Peyer's patch (tissue), 4 donors: ENCODE results near the gene DNAJC6. TPM values are rescaled to one million over a fixed set of nuclear protein-coding genes. Genes with fewer than 3 reads are reported as not detected.

Experiments used
- DNase-seq, 3 donors: peaks; one replicate each; pipeline ENCODE4 v3.0.0-alpha.2; 2017 to 2019
- H3K27ac ChIP-seq, 4 donors: fragments of 200-600 bp; sonication (generic); one replicate each; pipeline ENCODE4 v1.5.1; 2016 to 2019
- H3K27me3 ChIP-seq, 2 donors: fragments of 200-600 bp; sonication (generic); one replicate each; pipeline ENCODE4 v1.5.1; 2019
- H3K36me3 ChIP-seq, 3 donors: fragments of 200-600 bp; sonication (generic); one replicate each; pipeline ENCODE4 v1.5.1; 2016 to 2019
- H3K4me1 ChIP-seq, 4 donors: fragments of 200-600 bp; sonication (generic); one replicate each; pipeline ENCODE4 v1.5.1; 2016 to 2019
- H3K4me3 ChIP-seq, 4 donors: fragments of 200-600 bp; sonication (generic); 1 replicate in 3 of 4; 2 replicates in 1 of 4; pipeline ENCODE4 v1.5.1; 2016 to 2019; ENCODE audit warnings: mild to moderate bottlenecking in 1 of 4
- H3K9me3 ChIP-seq, 4 donors: fragments of 200-600 bp; sonication (generic); one replicate each; pipeline ENCODE4 v1.5.1; 2016 to 2019; ENCODE audit warnings: mild to moderate bottlenecking in 1 of 4
- CTCF ChIP-seq, 6 experiments: fragments of 450-650 bp in 4 of 6; fragments of 200-600 bp in 2 of 6; sonication (generic) in 1 of 6; IDR thresholded peaks; one replicate each; pipeline ENCODE4 v1.5.1; 2017 to 2019; ENCODE audit warnings: antibody characterized with exemption in 6 of 6, mild to moderate bottlenecking in 3 of 6, moderate library complexity in 1 of 6
- POLR2A ChIP-seq, 2 donors: fragments of 450-650 bp; IDR thresholded peaks; one replicate each; pipeline ENCODE4 v1.5.1; 2017; ENCODE audit warnings: antibody characterized with exemption in 2 of 2, mild to moderate bottlenecking in 2 of 2, moderate library complexity in 2 of 2
- total RNA-seq, 4 donors: library from RNA; depleted of rRNA; stranded (reverse); fragments of >200 nt; gene quantifications; one replicate each; pipeline ENCODE4 v1.1.0, GENCODE V29; 2016

The DNAJC6 gene
- total RNA-seq, 4 donors from 2014 or later = 0.35 to 1.7 (median 0.76) TPM; not detected in 1

- Histone ChIP-seq H3K27me3 (no peaks in the 10 kb centered on the region), H3K36me3 (no peaks in the 10 kb centered on the region), H3K27ac (no peak overlapping the region), H3K9me3 (no peaks in the 10 kb centered on the region), H3K4me3 (peak overlapping the region; percentile 37 to 56 (median 46)), H3K4me1 (peaks cover 0 to 13% (median 0%) of the 10 kb centered on the region in 4 donors)
- no peak for TF ChIP-seq CTCF (IDR thresholded peaks at IDR 0.05)
- TF ChIP-seq POLR2A (IDR thresholded peaks at IDR 0.05) = no peak
- DNase-seq = no peak
Measured at GRCh38 chr1:65265296-65265650, 44.1 kb upstream of the DNAJC6 start.

DNA sequence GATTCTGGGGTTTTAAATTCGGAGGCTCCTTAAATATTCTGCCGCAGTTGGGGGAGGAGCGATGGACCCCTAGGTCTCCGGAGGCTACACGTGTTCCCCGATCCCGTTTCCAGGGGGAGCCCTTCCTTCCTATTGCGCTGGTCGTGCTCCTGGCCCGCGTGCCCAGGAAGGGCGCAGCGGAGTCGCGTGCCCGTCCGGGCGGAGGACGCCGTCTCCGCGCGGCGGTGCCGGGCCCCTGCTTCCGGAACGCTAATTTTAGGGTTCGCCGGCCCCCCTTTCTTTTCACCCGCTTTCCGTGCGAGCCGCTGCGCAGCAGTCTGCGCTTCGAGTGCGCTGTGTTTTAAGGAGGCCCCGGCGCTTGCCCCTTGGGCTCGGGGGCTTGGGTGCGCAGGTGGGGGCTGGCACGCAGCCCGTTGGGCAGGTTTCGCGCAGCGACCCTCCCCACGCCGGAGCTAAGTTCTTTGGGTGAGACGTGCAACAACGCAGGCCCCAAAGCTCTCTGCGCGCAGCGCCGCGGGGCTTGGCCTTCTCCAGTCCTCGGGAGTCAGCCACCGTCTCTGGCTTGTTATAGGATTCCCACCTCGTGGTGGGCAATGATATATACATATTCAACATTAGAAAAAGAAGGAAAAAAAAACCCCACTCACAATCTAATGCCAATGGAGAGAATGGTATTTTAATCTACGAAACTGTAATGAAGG lies 43.5 kb upstream of the DNAJC6 start:
- peaks cover 0 to 13% (median 0%) of the 10 kb centered on the region in 4 donors for H3K4me1 ChIP-seq

GRCh38 chr1:65266476-65266875 lies 42.9 kb upstream of the DNAJC6 start:
- no peak for TF ChIP-seq POLR2A (IDR thresholded peaks at IDR 0.05)
- no peak for TF ChIP-seq CTCF (IDR thresholded peaks at IDR 0.05)
- Histone ChIP-seq H3K27ac (no peak overlapping the region), H3K9me3 (no peaks in the 10 kb centered on the region), H3K4me3 (no peak overlapping the region), H3K4me1 (peaks cover 0 to 13% (median 0%) of the 10 kb centered on the region in 4 donors), H3K27me3 (no peaks in the 10 kb centered on the region), H3K36me3 (no peaks in the 10 kb centered on the region)
- DNase-seq = no peak

More for the DNA sequence above, 43.5 kb upstream of the DNAJC6 start:
- Histone ChIP-seq H3K36me3 (no peaks in the 10 kb centered on the region), H3K9me3 (no peaks in the 10 kb centered on the region), H3K4me3 (peak overlapping the region; percentile 37 to 56 (median 46)), H3K27ac (no peak overlapping the region), H3K27me3 (no peaks in the 10 kb centered on the region)
- DNase-seq = peak in 1 of 3 donors; percentile 47
- TF ChIP-seq CTCF (IDR thresholded peaks at IDR 0.05) = no peak
- TF ChIP-seq POLR2A (IDR thresholded peaks at IDR 0.05) = no peak

- no peak overlapping the region for H3K4me3 ChIP-seq
- no peak for DNase-seq
- TF ChIP-seq POLR2A (IDR thresholded peaks at IDR 0.05) = no peak
- TF ChIP-seq CTCF (IDR thresholded peaks at IDR 0.05) = no peak
- H3K9me3 ChIP-seq = no peaks in the 10 kb centered on the region
- H3K27ac ChIP-seq = no peak overlapping the region
- H3K36me3 ChIP-seq = no peaks in the 10 kb centered on the region
- H3K27me3 ChIP-seq = no peaks in the 10 kb centered on the region
- peaks cover 0 to 13% (median 0%) of the 10 kb centered on the region in 4 donors for H3K4me1 ChIP-seq
Measured at GRCh38 chr1:65267271-65267670, 42.1 kb upstream of the DNAJC6 start.

- no peak for TF ChIP-seq POLR2A (IDR thresholded peaks at IDR 0.05)
- no peak for TF ChIP-seq CTCF (IDR thresholded peaks at IDR 0.05)
- Histone ChIP-seq H3K4me1 (peaks cover 0 to 13% (median 0%) of the 10 kb centered on the region in 4 donors), H3K27me3 (no peaks in the 10 kb centered on the region), H3K9me3 (no peaks in the 10 kb centered on the region), H3K4me3 (no peak overlapping the region), H3K27ac (no peak overlapping the region), H3K36me3 (no peaks in the 10 kb centered on the region)
- no peak for DNase-seq
Measured at GRCh38 chr1:65267683-65268082, 41.7 kb upstream of the DNAJC6 start.
